GDM1 (cell line): ENCODE measurements around the gene BRINP2.

ENCODE experiments used
- DNase-seq: peaks from one replicate; lab custom pipeline; 2025; lab: John Stamatoyannopoulos, UW

Gene BRINP2

GRCh38 chr1:177274687-177275211, 104.0 kb downstream of the BRINP2 start:
- no peak for DNase-seq

DNA sequence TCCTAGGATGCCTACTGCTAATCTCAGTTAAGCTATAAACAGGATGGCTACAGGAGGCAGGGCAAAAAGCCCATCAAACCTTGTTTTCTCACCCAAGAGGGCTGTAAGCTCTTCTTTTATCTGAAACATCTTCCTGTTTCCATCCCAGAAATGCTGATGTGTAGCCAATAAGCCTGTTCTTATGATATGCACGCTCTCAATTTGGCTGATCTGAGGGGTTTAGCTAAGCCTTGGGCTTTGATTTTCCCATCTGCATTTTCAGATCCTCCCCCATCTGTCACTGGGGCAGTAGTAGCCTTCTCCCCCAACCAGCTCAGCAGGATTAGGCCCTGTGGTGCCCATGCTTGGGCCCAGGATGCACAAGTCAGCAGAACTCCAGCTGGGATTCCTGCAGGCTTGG, 105.0 kb downstream of the BRINP2 start:
- DNase-seq: no peak

- DNase-seq: no peak
These were observed 108.0 kb downstream of the BRINP2 start for GRCh38 chr1:177278626-177279390.

- DNase-seq: no peak
These were observed 111.1 kb downstream of the BRINP2 start for GRCh38 chr1:177281901-177282300.

- no peak for DNase-seq
These were observed 112.2 kb downstream of the BRINP2 start for GRCh38 chr1:177282976-177283375.

- no peak for DNase-seq
These were observed 112.6 kb downstream of the BRINP2 start for GRCh38 chr1:177283380-177283779.

GRCh38 chr1:177286396-177286795, 115.6 kb downstream of the BRINP2 start:
- DNase-seq: no peak

DNA sequence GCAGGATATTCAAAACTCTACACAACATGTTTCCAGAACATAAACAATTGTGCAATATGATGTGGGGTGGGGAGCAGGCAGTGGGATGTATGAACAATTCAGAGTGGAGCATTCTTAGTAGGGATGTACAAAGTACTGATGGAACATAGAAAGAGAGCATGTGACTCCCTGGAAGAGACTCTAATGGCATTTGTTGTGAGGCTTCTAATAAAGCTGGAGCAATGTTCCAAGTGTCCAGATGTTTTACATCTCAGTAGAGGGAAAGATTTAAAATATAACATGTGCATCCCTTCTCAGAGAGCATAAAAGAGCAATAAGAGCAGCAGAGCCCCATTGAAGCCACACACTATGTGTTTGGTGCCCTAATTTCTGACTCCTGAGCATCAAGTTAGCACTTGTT, 116.5 kb downstream of the BRINP2 start:
- no peak for DNase-seq

DNA sequence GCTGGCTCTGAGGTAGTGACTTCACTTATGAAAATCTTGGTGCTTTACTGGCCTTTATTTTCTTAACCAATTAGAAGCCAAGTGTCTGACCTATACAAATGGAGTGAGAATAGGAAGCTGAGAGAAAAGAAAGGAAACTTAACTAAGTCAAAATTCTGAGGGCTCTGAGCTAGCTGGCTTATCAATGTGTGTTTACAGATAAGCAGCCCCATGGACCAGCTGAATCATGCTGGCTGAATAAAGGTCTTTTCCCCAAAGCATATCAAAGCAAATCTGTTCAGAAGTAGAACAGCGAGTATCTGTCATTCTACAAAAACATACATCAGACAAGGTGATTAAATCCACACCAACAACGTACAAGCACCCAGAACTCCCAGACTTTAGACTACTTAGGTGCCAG, 117.2 kb downstream of the BRINP2 start:
- DNase-seq: no peak

GRCh38 chr1:177289532-177289931, 118.8 kb downstream of the BRINP2 start:
- no peak for DNase-seq

DNA sequence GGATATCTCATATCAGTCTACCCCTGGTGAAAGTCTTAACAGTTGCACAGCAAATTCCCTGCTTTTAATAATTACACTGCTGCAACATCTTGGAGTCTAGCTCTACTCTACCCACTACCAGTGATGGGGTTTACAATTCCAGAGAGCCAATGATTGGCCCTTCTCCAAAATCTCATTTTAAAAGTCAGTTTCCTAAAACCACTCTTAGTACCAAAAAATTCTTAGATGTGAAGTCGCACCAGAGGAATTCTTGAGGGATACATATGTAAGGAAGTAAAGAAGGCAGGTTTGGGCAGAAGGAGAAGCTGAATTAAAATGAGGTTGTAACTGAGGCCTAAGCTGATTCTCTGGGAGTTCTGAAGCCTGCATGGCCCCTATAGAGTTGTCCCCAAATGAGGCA, 129.7 kb downstream of the BRINP2 start:
- no peak for DNase-seq

DNA sequence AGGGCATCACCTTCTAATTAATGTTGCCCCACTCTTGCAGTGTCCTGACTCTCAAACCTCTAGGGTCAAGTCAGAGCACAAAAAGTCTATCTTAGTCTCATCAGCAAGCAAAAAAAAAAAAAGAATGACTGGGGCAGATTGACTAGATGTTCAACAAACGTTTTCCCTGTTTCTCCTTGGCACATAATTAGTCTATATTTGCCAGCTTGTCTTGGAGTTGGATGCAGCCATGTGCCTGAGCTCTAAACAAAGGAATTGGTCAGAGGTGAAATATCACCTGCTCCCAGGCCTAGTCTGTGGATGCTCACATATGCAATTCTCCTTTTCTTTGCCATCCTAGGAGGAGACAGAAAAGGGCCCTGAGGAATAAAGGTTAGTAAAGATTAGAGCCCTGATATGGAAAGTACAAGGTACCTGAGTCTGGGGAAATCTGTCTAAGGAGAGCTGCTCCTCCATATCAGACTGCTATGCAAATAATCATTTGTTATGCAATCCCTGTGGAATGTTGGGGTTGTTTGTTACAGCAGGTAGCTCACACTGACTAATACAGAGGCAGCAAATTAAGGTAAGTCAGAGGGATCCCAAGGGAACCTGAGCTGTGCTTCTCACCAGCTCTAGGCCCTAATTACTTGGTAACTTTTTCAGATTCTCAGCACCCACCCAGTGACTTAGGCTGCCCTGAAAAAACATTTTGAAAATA, 130.8 kb downstream of the BRINP2 start:
- no peak for DNase-seq

DNA sequence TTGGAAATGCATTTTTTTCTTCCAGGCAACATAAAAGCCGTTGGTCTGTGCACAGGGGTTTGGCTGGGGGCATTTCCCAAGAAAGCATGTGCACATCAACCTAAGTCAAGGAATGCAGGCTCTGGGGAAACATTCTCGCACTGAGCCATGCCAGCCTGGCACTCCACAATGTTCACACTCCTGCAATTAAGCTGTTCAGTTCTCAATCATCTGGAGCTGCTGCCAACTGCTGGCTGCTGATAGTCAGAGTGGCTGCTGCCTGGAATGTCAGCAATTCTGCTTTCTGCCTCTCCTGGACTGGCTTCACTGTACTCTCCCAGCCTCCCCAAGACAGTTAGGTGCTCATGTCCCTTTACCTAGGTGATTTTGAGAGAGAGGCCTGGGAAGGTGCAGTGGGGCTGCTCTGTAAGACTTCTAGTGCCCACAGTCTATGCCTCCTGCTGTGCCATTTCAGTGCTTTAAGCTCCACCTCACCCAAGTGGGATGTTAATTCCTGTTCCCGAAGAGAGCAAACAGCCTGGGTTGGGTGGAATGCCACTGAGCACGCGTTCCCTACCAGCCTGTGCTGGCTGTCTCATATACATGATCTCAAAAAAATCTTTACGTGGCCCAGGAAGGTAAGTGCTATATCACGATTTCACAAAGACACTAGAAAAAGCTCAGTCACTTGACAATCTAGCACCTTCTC, 131.7 kb downstream of the BRINP2 start:
- DNase-seq: no peak

GRCh38 chr1:177305040-177306018, 134.6 kb downstream of the BRINP2 start:
- no peak for DNase-seq

GRCh38 chr1:177306019-177306415, 135.3 kb downstream of the BRINP2 start:
- DNase-seq: no peak

DNA sequence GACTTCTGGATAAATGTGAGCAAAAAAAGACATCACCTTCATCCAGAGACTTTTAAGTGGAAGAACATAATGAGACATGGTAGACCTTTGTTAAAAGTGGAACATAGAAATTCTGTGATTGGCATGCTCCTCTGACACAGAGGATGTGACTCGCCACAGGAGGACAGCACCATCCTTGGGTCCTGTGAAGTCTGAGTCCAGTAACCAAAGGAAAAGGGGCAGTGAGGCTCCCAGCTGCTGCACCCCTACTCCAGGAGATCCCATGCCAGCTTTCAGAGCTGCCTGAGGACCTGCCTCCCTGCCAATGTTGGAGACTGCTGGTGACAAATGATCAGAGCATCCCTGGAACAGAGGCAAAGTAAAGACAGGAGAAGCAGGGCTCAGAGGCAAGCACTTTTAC, 136.2 kb downstream of the BRINP2 start:
- no peak for DNase-seq

- DNase-seq: no peak
These were observed 137.0 kb downstream of the BRINP2 start for GRCh38 chr1:177307771-177308170.

DNA sequence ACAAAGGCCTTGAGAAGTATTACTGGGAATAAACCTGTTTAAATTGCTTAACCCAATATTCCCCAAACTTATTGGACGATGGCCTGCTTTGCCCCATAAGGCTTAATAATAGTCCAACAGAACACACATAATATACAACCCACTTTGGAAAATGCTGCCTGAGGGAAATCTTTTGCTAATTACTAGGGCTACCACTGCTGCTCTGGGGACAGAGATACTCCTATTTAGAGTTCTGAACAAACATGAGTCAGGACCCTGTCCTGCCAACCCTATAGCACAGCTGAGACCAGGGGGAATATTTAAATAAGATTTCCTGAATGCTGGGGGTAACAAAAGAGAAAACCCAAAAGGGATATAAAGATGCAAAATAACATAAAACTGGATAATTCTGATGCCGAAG, 139.1 kb downstream of the BRINP2 start:
- no peak for DNase-seq

DNA sequence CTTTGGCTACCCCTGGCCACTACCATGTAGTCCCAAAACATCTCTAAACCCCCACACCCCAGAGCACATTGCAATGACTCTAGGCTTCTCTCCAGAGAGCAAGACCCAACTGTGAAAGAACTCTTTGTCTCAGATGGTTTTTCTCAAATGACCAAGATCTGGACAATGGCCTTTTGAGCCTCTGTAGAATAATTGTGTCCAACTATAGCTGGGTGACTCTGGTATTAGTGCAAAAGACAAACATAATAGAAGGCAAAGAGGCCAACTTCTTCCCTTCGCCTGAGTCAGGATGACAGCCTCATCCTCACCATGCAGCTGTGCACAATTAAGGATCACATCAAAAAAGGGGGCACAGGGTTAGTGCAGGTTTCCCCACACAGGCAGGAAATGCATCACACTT, 139.6 kb downstream of the BRINP2 start:
- DNase-seq: no peak

- DNase-seq: no peak
These were observed 140.4 kb downstream of the BRINP2 start for GRCh38 chr1:177311111-177311510.

DNA sequence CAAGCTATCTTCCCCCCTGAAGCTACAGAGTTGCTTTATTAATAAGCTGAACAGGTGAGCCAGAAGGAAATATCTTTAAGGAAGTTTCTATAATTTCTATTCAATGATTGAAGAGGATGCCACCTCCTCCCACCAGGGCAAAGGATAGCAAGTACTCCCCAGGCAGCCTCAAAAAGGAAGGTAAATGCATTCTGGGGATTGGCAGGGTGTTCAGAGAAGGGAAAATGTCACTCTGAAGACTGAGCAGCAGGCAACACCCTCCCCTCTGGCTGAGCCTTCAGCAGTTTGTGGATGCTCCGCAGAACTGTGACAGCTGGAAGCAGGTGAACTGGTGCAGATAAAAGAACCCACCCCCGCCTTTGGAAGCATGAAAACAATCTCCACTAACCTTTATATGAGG, 140.8 kb downstream of the BRINP2 start:
- no peak for DNase-seq

DNA sequence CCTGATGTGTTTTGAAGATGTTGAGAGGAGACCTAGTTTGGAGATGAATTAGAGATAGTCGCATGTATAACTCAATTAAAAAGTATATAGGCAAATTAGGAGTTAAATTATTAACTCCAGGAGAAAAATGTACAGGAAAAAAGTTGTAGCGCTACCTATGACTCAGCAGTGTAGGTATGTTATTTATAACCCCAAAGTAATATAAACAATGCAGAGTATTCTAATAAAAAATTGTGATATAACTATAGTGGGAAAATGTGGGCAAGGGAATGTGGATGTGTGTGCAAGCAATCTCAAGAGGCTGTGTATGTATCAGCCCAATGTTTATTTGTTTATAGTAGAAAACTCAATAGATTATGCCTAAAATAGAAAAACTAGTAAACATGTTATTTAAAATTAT, 144.5 kb downstream of the BRINP2 start:
- DNase-seq: no peak
